ENCODE measurements around the gene MAS1L.

MAS1L gene, protein sequence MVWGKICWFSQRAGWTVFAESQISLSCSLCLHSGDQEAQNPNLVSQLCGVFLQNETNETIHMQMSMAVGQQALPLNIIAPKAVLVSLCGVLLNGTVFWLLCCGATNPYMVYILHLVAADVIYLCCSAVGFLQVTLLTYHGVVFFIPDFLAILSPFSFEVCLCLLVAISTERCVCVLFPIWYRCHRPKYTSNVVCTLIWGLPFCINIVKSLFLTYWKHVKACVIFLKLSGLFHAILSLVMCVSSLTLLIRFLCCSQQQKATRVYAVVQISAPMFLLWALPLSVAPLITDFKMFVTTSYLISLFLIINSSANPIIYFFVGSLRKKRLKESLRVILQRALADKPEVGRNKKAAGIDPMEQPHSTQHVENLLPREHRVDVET

DNA sequence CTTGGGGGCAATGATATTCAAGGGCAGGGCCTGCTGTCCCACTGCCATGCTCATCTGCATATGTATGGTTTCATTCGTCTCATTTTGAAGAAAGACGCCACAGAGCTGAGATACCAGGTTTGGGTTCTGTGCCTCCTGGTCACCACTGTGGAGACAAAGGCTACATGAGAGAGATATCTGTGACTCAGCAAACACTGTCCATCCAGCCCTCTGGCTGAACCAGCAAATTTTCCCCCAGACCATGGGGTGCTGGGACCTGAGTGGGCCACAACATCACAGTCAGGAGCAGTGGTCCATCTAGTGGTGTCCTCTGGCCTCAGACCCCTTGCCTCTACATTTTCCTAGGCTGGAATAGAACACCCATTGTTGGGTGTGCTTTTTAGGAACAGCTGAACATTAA lies at the start of gene MAS1L:
Gene MAS1L (minus strand): TSS at position 297 of the 400 bp plus-strand sequence. CDS start 54 bp downstream, at position 243.
- no peak for DNase-seq

DNA sequence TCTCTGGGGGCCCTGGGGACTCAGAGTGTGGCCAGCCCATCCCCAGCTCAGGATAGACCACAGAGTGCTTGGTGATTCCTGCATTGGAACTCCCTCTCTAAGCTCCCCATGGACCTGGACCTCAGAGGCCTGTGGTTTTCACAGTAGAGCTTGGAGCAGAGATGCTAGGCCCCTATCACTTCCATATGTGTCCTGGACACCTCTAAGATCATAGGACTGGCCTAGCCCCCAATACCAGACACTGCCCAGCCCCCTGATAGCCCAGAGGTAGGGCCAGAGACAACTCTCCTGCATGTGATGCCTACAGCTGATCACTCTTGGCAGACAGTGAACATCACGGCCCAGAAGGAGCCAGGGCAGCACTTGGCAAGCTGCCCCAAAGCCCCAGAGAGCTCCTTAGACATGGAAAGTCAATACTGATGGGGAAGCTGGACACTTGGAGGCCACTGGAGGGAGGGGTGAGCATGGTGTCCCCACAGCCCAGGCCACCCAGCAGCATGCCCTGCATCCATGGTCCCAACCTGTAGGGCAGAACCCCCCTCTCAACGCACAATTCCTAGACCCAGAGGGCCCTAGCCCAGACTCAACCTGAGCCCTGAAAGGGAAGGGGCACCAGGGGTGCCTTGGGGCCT lies 44.7 kb upstream of the MAS1L start:
- no peak for DNase-seq

DNA sequence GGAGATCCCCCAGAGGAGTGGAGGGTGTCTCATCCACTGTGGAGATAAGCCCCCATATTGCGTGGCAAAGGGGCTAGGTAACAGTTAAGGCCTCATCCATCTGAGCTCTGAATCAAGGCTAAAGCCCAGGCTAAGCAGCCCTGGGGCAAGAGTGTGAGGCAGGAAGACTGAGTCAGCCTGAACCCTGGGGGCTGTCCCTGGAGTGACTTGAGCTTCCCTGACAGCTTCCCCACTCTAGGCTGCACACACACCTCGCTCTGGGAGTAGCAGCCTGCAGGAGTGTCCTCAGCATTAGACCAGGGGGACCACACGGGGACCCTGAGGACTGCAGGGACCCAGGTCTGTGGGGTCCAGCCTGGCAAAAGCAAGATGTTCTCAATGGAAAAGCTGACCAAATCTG lies 43.9 kb upstream of the MAS1L start:
- DNase-seq: no peak

DNA sequence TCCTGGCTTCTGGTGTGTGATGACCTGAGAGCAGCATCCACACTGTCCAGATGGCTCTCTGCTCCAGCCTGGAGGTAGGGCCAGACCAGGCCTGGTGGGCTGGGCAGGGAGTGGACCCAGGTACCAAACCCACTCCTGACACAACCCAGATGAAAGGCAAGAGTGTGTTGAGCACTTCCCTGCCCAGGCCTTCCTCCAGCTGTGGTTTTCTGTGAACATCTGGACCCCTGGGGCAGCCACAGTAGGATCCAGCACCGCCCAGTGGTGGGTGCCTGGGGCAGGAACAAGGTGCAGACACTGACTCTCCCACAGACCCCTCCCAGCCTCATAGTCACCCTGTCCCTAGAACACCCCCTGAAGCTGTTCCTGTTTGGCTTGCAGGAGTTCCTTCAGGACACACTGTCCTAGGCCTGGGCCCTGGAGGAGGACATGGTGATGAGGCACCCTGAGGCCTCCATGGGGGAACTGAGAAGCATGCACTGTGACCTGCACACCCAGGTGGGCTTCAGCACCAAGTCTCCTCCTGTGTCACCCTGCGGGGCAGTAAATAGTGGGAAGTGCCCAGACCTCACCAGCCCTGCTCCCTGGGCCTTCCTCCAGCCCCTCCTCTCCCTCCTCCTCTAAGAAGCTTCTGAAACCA lies 43.0 kb upstream of the MAS1L start:
- no peak for DNase-seq

DNA sequence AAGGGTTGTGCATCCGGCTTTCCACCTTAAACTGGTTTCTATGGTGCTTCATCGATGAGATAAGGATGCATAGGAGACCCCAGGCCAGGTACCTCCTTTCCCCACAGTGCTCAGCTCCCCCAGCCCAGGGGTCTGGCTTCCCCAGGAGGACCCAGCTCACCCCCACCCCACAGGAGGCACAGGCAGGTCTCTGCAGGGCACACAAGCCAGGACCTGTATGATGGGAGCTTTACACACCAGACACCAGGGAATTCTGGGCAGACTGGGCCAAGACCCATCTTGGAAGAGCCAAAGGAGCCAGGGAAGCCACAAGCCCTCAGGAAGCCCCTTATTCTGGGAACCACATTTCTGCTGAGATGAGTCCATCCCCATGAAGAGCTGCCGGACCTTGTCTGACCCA lies 42.2 kb upstream of the MAS1L start:
- no peak for DNase-seq

DNA sequence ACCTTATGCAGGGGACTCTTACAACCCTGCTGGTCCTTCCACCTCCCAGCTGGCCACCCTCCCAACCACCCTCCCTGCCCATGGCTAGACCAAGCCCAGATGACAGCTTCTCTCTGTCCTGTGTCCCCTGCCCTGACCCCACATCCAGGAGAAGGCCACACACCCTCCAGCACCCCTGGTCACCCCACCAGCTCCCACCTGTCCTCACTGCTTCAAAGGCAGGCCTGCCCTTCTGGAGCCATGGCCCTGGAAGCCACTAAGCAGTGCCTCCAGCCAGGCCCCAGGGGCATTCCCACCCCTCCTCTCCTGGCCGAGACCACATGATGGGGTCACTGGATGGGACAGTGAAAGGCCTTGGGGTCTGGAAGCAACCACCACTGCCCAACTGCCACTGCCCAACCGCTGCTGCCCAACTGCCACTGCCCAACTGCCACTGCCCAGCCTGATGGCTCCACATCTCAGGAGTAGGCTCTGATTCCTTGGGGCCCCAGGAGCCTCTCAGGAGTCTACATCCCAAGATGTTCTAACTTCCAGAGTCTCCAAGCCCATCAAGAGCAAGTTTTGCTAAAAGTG lies 41.3 kb upstream of the MAS1L start:
- no peak for DNase-seq

DNA sequence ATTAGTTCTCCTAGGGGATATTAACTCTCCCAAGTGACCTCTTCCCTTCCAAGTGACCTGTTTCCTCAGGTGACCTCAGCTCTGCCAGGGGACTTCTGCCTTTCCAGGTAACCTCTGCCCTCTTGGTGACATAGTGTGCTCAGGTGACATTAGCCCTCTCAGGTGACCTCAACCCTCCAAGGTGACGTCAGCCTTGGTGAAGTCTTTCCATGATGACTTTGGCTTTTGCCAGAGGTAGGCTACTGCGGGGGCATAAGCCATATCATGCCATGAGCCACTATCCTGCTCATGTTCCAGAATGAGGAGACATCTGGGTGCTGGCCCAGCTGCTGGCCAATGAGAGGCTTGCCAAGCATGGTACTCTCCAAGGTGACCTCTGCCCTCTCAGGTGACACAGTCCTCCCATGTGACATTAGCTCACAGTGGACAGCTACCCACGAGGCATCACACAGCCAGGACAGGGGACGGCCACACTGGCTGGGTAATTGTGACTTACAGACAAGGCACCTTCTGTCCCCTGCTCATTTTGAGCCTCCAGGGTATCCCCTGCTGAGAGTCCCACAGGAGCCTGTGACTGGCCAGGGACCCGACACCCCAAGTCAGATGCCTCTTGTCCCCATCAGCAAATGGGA lies 40.7 kb upstream of the MAS1L start:
- no peak for DNase-seq

DNA sequence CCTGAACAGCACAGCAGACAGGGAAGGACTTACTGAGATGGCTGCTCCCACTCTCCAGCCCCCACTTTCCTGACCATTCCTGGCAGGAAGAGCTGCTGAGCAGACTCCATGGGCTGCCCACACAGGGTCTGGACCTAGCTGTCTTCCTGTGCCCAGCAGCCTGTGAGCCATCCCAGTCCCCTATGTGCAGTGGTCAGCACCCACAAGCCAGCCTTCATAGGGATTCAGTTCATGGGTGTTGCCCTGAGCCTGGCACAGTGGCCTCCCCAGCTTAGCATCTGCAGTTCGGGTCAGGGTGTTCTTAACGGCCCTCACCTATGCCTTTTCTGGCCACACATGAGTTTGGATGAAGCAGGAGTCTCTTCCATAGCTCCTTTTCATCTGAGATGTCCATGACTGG lies 39.8 kb upstream of the MAS1L start:
- DNase-seq: no peak

DNA sequence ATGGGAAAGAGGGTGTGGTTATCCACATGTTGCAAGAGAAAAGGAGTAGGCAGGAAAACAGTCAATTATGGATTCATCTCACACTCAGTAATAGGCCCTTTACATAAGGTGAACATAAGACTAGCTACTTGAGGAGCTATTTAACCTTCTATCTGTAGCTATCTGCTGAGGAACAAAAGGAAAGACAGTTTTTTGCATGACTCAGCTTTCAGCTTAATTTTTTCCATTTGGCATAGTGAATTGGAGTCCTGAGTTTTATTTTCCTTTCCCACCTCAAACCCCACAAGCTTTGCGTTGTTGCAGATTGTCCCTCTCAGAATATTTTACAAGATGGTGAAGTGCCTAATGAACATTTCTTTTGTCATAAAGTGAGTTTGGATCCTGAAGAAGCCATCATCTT lies 39.4 kb upstream of the MAS1L start:
- DNase-seq: no peak

DNA sequence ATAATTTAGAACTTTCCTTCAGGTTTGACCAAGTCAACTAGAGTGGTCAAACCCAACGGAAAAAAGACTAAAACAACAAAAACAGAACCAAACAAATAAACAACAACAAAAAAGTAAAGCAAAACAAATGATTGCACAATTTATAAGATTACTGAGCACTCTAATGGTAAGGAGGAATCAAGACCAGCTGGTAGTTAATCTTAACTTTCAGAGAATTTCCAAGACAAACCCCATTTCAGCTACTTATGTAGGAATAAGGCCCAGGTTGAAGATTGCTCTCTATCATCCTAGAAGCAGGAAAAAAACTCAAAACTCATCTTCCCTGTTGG lies 37.5 kb upstream of the MAS1L start:
- no peak for DNase-seq

DNA sequence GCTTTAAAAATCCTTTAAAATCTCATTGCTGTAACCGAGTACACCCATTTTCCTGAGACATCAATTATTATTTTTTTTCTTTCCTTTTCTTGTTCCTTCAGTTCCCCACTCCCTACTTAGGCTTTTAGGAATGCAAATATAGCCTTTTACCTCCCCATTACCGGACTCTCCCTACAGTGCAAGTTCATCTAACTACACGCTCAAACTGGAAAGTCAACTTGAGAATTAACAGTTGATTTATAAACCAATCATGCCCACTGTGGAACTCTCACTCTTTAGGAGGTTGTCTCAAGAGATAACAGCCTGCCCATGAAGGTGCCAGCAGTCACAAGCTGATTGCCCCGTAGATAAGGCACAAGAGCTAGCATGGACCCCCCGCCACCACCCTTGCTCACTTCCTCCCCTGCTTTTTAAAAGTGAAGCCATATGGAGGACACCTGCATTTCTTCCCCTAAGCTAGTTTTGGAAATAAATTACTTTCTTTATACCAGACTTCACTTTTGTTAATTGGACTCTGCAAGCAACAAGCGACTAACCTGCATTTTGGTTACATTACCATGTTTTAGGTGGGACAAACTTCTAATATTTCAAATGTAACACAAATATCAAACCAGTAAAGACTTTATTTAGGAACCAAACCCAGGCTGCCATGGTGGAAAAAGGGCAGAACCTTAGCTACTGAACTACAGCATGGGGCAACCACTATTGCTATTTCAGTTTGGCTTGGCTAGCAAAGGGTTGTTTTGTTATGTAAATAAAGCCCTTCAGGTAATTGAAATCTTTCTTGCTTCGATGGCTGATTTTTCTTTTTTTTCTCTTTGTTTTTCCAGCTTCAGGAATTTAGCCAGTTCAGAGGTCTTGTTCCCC lies 36.9 kb upstream of the MAS1L start:
- no peak for DNase-seq

DNA sequence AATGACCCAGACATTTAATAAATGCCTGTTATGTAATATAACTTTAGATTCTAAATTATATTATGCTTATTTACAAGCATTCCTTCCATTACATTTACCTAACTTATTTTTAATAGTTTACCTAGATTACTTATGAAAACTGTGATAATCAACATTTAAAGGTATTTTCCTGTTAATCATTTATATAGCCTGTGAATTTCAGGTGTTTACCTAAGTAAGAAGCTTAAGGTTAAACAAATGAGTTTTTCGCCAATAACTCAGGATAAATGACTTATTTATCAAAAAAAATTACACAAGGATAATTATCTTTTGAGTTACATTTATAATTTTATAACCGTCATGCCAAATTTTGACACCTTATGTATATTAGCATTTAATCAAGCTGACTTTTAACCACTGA lies 36.3 kb upstream of the MAS1L start:
- no peak for DNase-seq

DNA sequence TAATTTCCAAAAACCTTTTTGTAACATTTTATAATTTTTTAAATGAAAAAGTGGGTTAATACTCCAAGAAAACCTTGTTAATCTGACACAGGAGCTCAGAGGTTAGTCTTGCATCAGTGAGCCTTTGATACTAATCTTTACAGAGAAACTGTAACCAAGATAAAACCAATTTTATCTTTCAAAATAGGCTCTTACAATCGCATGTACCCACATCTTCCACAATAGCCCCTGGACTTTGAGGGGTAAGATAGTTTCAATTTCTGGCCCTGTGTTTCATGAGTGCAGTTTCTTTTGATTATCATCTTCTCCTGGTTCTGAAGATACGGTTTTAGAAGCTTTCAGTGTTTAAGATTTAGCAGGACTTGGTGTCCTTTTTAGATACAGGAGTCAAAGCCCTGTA lies 34.5 kb upstream of the MAS1L start:
- no peak for DNase-seq

DNA sequence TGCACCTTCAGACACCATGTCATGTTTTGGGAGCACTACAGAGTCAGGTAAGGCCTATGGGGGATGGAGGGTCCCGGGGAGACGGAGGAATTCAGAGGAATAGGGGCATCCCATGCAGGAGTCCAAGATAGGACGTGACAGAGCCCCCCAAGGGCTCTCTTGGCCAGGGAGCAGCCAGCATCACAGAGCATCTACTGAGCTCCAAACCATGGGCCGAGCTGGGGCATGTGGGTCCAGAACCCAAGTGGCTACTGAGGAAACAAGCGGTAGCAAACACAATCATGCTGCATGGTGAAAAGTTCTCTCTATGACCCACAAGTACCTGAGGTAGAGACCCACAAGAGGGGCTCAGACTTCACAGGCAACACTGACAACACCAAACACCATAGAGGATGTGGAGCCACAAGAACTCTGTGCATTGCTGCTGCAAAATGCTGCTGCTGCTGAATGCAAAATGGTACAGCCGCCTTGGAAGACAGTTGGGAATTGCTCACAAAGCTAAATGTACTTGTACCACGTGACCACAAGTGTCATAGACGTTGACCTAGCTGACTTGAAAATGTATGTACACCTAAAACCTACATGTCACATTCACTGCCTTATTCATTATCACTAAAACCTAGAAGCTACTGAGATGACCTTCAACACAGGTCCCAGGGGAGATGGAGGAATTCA lies 33.4 kb upstream of the MAS1L start:
- DNase-seq: no peak

DNA sequence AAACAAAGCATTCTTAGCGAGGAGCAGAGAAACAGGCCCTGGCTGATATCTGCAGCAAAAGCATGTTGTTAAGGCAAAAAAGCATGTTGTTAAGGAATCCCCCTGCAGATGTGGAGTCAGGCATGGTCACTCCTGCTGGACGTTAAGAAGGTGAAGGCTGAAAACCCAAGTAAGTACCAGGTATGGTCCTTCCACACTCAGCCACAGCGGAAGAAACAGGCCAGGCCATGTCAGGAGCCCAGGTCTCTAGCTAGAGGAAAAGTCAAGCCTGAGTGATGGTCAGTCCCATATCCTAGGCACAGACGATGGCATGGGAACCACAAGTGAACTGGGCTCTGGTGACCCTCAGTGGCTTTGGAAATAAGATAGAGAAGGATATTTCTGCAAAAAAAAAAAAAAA lies 32.5 kb upstream of the MAS1L start:
- DNase-seq: no peak

DNA sequence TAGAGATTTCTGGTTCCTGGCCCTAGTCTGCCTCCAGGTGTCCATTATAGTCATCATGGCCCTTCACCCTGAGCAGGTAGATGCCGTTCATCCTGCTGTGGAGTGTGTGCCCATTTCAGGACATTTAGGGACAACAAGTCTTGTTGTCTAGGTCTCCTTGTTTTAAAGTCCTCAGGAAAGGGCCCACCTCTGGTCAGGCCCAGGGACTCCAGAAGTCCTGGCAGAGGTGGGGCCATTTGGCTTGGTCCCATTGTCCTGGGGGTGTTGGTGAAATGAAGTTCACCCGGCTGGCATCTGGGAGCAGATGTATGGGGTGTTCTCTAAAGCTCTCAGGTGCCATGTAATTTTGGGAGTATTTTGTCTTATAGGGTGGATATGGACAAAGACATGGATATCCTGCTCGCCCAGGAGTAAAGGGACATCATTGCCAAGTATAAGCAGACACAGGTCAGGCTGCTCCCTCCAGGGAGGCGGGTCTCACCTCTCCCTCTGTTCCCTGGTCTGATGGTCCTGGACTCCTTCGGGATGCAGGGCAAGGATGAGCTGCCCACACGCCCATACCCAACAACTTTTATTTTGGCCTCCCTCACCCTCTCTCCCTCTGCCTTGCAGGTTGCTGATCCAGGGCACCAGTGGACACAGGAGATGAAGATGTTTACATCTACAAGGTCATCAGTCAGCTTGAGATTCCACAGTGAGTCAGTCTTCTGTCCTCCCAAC lies 31.7 kb upstream of the MAS1L start:
- no peak for DNase-seq

DNA sequence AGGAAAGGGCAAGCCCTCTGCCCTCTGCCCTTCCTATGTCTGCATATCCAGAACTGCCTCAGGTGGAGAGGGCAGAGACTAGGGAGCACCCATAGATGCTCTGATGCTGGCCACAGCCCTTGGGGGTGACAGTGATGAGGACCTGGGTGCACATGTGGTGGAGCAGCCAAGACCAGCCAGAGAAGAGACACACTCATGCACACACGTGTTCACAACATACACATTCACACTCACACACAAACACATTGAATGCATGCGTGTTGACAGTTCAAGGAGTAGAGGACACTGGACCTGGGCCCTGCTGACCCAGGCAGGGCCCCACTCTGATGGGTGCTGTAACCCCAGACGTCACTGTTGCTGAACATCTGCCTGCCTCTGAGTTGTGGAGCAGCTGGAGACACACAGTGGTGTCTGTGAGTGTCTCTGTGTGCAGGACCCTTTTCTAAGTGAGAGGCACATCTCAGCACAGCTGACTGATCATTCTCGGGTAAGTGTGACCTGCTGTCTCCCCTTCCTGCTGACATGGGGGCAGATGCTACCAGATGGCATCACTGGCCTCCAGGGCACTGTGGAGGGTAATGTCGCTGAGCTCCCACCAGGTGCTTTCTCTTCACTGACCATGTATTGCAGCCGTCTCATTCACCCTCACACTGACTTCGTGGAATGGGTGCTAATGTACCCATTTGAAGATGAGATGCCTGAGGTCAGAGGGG lies 30.1 kb upstream of the MAS1L start:
- DNase-seq: no peak

DNA sequence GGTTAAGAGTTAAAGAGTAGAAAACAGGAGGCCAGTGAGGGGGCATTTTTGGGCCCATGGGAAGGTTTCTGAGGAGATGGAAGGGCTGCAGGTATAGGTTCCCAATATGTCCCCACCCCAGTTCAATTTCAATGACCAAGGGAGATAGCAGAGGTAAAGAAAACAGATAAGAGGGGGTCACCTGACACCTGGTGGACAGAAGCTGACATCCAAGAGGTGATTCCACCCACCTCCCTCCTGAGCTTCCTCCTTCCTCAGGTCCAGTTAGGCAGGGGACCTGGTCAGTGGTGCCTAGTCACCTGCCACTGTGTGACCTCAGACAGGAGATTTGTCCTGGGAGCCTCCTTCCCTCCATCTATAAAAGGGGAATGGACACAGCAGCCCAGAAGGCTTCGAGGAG lies 29.5 kb upstream of the MAS1L start:
- DNase-seq: no peak

DNA sequence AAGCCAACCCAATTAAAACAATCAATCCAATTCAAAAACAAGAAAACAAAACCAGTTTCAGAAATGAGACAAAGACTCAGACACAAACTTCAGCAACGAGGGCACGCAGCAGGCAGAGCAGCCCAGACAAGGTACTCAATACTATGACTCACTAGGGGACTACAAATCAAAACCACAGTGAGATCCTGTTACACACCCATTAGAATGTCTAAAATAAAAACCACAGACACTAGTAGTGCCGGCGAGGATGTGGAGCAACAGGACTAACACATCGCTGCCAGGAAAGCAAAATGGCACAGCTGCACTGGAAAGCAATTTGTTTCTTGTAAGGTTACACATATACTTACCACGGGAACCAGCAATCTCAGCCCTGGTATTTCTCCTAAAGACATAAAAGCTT lies 28.4 kb upstream of the MAS1L start:
- DNase-seq: no peak

DNA sequence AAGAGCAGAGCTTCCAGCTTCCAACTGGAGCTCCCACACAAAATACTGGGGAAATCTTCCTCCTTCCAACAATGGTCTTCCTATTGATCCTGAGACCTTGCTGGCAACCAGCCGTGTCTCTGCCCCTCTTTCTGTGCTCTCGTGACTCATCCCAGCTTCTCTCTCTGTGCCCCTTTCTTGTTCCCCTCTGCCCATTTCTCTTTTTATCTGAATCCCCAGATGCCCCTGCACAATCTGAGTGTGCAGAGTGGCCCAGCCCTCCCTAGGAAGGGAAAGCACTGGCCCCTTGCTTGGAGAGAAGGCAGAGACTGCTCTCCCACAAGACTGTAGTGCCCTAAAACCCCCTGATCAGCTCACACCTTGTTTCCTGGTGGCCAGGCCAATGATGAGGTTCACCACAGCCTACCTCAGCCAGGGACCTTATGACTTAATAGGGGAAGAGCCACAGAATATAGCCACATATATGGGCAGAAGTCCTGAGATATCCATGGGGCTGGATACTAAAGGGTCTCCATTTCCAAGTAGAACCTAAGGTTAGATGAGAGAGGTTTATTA lies 23.1 kb upstream of the MAS1L start:
- DNase-seq: no peak

Data from NCI-H2081 (cell line).